Ovary (tissue), 9 donors: ENCODE measurements around the gene TK2. TPM values are rescaled to one million over a fixed set of nuclear protein-coding genes. Genes with fewer than 3 reads are reported as not detected.

ENCODE experiments used
- DNase-seq, 5 donors: peaks; one replicate each; pipeline ENCODE4 v3.0.0-alpha.2; 2019 to 2020
- H3K27ac ChIP-seq, 2 donors: fragments of 200-600 bp; one replicate each; pipeline versions ENCODE4 v1.5.1 to v1.8.0; 2019 to 2022
- H3K27me3 ChIP-seq: fragments of 200-600 bp; one replicate; pipeline ENCODE4 v1.8.0; 2022
- H3K36me3 ChIP-seq: fragments of 200-600 bp; sonication (generic); one replicate; pipeline ENCODE4 v1.5.1; 2019
- H3K4me1 ChIP-seq: one replicate; pipeline ENCODE4 v1.8.1; 2013; ENCODE audit warnings: mild to moderate bottlenecking, moderate library complexity; ENCODE audit not compliant: insufficient read depth
- H3K4me3 ChIP-seq: fragments of 200-600 bp; sonication (generic); one replicate; pipeline ENCODE4 v1.5.1; 2017
- H3K9me3 ChIP-seq, 2 donors: fragments of 200-600 bp in 1 of 2; sonication (generic) in 1 of 2; one replicate each; pipeline versions ENCODE4 v1.5.1 to v1.8.1; 2013 to 2019; ENCODE audit warnings: mild to moderate bottlenecking in 1 of 2, moderate library complexity in 1 of 2
- EP300 ChIP-seq: sonication (generic); formaldehyde crosslinking; IDR thresholded peaks from one replicate; pipeline ENCODE4 v1.6.1; 2017; ENCODE audit warnings: antibody characterized with exemption
- POLR2A ChIP-seq: fragments of 450-650 bp; IDR thresholded peaks from one replicate; pipeline ENCODE4 v1.6.1; 2017; ENCODE audit warnings: antibody characterized with exemption, mild to moderate bottlenecking, moderate library complexity
- WGBS, 3 donors: extraction: QIAGEN DNeasy Blood & Tissue Kit in 1 of 3; methylation state at CpG; one replicate each; pipeline versions ENCODE4 v1.1.5 to v1.1.7; 2013 to 2017; 5-methylcytosine and 5-hydroxymethylcytosine counted together
- intact Hi-C, 4 donors: fragments of 100-400 bp; cut with DNase I; formaldehyde crosslinking; loops; one replicate each; pipeline versions ENCODE4 v1.11.0 to v1.15.1; 2022 to 2023
- polyA plus RNA-seq, 2 donors: library from polyadenylated mRNA; stranded (reverse); fragments of 200-250 nt in 1 of 2; fragments of 350-450 nt in 1 of 2; fragmentation: Illumina TruSeq in 1 of 2; extraction: RNeasy Lipid Tissue Mini Kit (QIAGEN cat#74804) in 1 of 2; gene quantifications; one replicate each; pipeline ENCODE4 v1.2.3, GENCODE V29; 2013 to 2014
- total RNA-seq, 7 donors: library from RNA; depleted of rRNA in 2 of 7; stranded (reverse); fragments of >200 nt in 2 of 7; fragmentation: NEBNext Ultra II Directional in 3 of 7; extraction: Animal tissue kit (Norgen Biotek cat#: 25700) in 3 of 7; gene quantifications; one replicate each; pipeline versions ENCODE4 v1.1.0 to v1.2.4, GENCODE V29; 2016 to 2023
- TF ChIP-seq, protein P1 (sequence below), 3 donors: fragments of 450-650 bp in 2 of 3; fragments of 200-600 bp in 1 of 3; IDR thresholded peaks; one replicate each; pipeline versions ENCODE4 v1.5.1 to v1.8.0; 2016 to 2022; ENCODE audit warnings: antibody characterized with exemption in 3 of 3, mild to moderate bottlenecking in 1 of 3
- donor health status: DM: no; HTN: no; CAD: no; lungs with moderate emphysema.
- donor health status: DM: no; HTN: no; CAD: no.
- donor health status: Bipolar disorder and iron deficiency.
- donor health status: DM: yes; HTN: yes; CAD: no.
- donor health status: DM: no; HTN: no; CAD: no.
- donor health status: DM: yes; HTN: yes; CAD: no.

TK2 gene
- total and polyA plus RNA-seq, 9 donors = 17.0 to 80.6 (median 34.0) TPM

- Histone ChIP-seq H3K36me3 (no peaks in the 10 kb centered on the region), H3K27ac (no peak overlapping the region), H3K9me3 (no peaks in the 10 kb centered on the region), H3K27me3 (no peaks in the 10 kb centered on the region), H3K4me3 (no peak overlapping the region), H3K4me1 (no peaks in the 10 kb centered on the region)
- TF ChIP-seq POLR2A (no peak), EP300 (no peak)
- TF ChIP-seq, protein P1, sequence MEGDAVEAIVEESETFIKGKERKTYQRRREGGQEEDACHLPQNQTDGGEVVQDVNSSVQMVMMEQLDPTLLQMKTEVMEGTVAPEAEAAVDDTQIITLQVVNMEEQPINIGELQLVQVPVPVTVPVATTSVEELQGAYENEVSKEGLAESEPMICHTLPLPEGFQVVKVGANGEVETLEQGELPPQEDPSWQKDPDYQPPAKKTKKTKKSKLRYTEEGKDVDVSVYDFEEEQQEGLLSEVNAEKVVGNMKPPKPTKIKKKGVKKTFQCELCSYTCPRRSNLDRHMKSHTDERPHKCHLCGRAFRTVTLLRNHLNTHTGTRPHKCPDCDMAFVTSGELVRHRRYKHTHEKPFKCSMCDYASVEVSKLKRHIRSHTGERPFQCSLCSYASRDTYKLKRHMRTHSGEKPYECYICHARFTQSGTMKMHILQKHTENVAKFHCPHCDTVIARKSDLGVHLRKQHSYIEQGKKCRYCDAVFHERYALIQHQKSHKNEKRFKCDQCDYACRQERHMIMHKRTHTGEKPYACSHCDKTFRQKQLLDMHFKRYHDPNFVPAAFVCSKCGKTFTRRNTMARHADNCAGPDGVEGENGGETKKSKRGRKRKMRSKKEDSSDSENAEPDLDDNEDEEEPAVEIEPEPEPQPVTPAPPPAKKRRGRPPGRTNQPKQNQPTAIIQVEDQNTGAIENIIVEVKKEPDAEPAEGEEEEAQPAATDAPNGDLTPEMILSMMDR (IDR thresholded peaks at IDR 0.05) = no peak
- 73 to 90% (median 84%) methylated on average over 3 of the region's 3 CpGs for WGBS, 3 donors
- DNase-seq = no peak
- intact Hi-C loops = no loop called here
Measured at GRCh38 chr16:66542396-66542795, 7.5 kb downstream of the TK2 start.

- H3K4me3 ChIP-seq = no peak overlapping the region
- H3K36me3 ChIP-seq = no peaks in the 10 kb centered on the region
- H3K27me3 ChIP-seq = no peaks in the 10 kb centered on the region
- no peak for DNase-seq
- 76 to 79% (median 77%) methylated on average over 18 of the region's 18 CpGs for WGBS, 3 donors
- H3K9me3 ChIP-seq = no peaks in the 10 kb centered on the region
- intact Hi-C loops = no loop called here
- TF ChIP-seq, protein P1 (IDR thresholded peaks at IDR 0.05) = no peak
- TF ChIP-seq EP300 = no peak
- H3K4me1 ChIP-seq = no peaks in the 10 kb centered on the region
- H3K27ac ChIP-seq = no peak overlapping the region
Measured at GRCh38 chr16:66541388-66542355, 8.2 kb downstream of the TK2 start.

DNA sequence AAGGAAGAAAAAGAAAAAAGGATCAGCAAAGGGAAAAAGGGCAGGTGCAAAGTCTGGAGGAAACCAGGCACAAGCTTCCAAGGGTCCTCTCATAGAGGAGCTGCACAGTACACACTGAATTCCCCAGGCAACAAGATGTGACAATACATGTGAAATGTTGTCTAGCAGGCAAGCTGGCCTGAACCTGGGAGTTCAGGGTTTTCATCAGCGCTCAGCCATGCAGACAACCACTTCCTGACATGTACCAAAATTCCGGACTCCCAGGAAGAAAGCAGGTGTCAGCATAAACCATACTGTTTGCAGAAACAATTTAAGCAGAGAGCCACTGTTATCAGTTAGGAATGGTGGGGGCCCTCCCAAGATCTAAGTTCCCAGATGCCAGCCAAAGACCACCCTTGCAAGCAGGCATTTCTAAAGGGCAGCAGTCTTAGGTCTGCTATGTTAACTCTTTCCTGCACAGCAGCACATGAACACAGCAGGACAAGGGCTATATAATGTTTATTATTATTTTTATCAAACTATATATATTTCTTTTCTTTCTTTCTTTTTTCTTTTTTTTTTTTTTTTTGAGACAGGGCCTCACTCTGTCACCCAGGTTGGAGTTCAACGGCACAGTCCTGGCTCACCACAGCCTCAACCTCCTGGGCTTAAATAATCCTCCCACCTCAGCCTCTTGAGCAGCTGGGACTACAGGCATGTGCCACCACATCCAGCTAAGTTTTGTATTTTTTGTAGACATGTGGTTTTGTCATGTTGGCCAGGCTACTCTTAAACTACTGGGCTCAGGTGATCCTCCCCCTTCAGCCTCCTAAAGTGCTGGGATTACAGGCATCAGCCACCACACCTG, 10.1 kb downstream of the TK2 start:
- WGBS, 3 donors = 72 to 81% (median 77%) methylated on average over 3 of the region's 3 CpGs
- intact Hi-C loops = no loop called here
- TF ChIP-seq, protein P1 (IDR thresholded peaks at IDR 0.05) = no peak
- no peak for TF ChIP-seq EP300
- TF ChIP-seq POLR2A = no peak
- Histone ChIP-seq H3K27me3 (no peaks in the 10 kb centered on the region), H3K4me3 (no peak overlapping the region), H3K27ac (no peak overlapping the region), H3K4me1 (no peaks in the 10 kb centered on the region), H3K9me3 (no peaks in the 10 kb centered on the region), H3K36me3 (no peaks in the 10 kb centered on the region)
- no peak for DNase-seq

- TF ChIP-seq POLR2A = no peak
- TF ChIP-seq EP300 = no peak
- TF ChIP-seq, protein P1 (IDR thresholded peaks at IDR 0.05) = no peak
- no peak overlapping the region for H3K4me3 ChIP-seq
- H3K27me3 ChIP-seq = no peaks in the 10 kb centered on the region
- H3K27ac ChIP-seq = no peak overlapping the region
- H3K4me1 ChIP-seq = no peaks in the 10 kb centered on the region
- 85 to 97% (median 89%) methylated on average over 5 of the region's 5 CpGs for whole genome bisulfite sequencing, 3 donors
- H3K36me3 ChIP-seq = no peaks in the 10 kb centered on the region
- intact Hi-C loops = no loop called here
- H3K9me3 ChIP-seq = no peaks in the 10 kb centered on the region
- DNase-seq = no peak
Measured at GRCh38 chr16:66538910-66539309, 11.0 kb downstream of the TK2 start.
